ENCODE results near the gene MEOX1. TPM values are rescaled to one million over a fixed set of nuclear protein-coding genes. Genes with fewer than 3 reads are reported as not detected.
A peak's percentile ranks its signal among the peaks of the same experiment; 100 is the strongest.

The MEOX1 gene
- total and polyA plus RNA-seq, 3 experiments from 2014 or later, result 0.86 to 5.4 (median 1.2) TPM

DNA sequence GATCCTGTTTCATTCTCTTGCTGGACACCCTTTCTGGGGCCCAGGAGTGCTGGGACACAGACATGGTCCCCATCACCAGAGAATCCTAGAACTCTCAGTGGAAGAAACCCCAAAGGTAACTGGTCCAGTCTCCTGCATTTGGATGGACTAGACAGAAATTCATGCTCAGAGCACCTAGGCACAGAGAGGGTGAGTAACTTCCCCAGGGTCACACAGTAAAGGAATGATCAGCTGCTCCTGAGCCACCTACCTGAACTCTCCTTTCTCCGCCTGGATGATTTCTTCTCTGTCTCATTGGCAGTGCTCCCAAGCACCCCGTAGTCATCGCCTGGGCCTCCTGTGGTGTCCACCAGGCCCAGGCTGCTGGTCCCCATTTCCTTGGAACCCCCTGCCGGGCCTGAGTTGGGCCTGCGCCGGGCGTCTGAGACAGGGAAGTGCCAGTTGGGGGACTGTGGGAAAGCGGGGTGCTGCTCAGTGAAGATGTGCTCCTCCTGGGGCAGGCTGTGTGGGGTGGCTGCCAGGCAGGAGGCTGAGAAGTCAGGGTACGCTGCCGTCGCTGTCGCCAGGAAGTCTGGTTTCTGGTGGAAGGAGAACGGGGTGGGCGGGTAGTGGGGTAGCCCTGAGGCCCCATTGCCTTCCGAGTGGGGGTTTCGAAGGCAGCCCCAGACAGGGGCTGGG is 767 bp downstream of the MEOX1 start:
- Mint-ChIP-seq H3K4me1 (peaks cover 32 to 69% (median 56%) of the 10 kb centered on the region in 3 donors), H3K36me3 (no peaks in the 10 kb centered on the region), H3K9me3 (no peaks in the 10 kb centered on the region), H3K27ac (peak overlapping the region in 5 of 8 donors; percentile 47 to 87 (median 64)), H3K4me3 (peak overlapping the region; percentile 30 to 87 (median 75)), H3K27me3 (peaks cover 0 to 2% of the 10 kb centered on the region in 2 donors)
- H3K27ac ChIP-seq (ENCODE audit: low read depth, low read length), result no peak overlapping the region
- H3K4me1 ChIP-seq (ENCODE audit: insufficient read depth, low read length), result peaks cover 48% of the 10 kb centered on the region
- H3K9me3 ChIP-seq (ENCODE audit: low read length), result no peaks in the 10 kb centered on the region
- CTCF ChIA-PET, result interaction anchor here (0.8 to 3.8 kb wide), 2 partner anchors 13 to 200 kb away, joined by 3 to 13 read pairs; no protein-coding TSS in a partner anchor
- POLR2A ChIA-PET, result interaction anchor here (0.7 kb wide), 1 partner anchor 15 kb away, joined by 3 read pairs; no protein-coding TSS in a partner anchor
- no peaks in the 10 kb centered on the region for H3K27me3 ChIP-seq (ENCODE audit: insufficient read depth, low read length, poor library complexity, severe bottlenecking)
- peak overlapping the region; percentile 39 for H3K4me3 ChIP-seq (ENCODE audit: low read length)
- H3K36me3 ChIP-seq (ENCODE audit: insufficient read depth, low read length), result no peaks in the 10 kb centered on the region
- peak in 2 of 5 donors; percentile 15 to 54 for DNase-seq

DNA sequence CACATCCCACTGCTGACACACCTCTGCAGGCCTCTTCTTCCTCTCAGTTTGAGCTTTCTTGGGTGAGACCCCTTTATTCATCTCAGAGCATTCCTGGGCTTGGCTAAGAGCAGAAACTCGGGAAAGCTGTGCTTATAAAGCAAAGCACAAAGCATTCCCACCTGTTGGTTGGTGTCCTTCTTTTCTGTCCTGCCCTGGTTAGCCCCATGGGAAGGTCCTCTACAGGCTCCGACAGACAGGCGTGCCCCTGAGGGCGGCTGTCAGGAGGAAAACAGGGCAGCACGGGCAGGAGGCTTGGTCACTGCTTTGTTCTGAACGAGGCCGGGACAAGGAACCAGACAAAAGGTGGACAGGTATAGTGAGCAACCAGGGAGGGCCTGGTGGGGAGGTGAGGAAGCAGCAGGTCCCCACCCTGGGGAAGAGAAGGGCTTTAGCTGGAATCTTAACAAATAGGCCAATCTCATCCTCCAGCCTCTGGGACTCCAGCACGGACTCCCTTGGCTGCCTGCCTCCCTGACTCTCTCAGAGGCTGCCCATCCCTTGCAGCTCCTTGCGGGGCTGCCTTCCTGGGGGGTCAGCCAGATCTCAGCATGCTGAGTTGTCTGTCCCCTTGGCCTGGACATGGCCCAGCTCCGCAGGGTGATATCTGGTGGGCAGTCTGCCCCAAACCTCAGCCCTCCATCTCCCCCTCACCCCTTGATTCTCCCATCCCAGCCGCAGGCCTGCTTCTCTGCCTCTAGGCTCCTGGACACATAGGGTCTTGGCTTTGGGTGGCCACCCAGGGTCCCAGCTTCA is 1.7 kb downstream of the MEOX1 start:
- H3K9me3 ChIP-seq (ENCODE audit: low read length), result no peaks in the 10 kb centered on the region
- CTCF ChIA-PET, result interaction anchor here (2.7 to 3.8 kb wide), 2 partner anchors 14 to 106 kb away, joined by 7 to 13 read pairs; no protein-coding TSS in a partner anchor
- H3K36me3 ChIP-seq (ENCODE audit: insufficient read depth, low read length), result no peaks in the 10 kb centered on the region
- H3K36me3 Mint-ChIP-seq, result no peaks in the 10 kb centered on the region
- H3K9me3 Mint-ChIP-seq, result no peaks in the 10 kb centered on the region
- H3K4me3 Mint-ChIP-seq, result peak overlapping the region; percentile 11 to 87 (median 75)
- no peak overlapping the region for H3K27ac ChIP-seq (ENCODE audit: low read depth, low read length)
- no peaks in the 10 kb centered on the region for H3K27me3 ChIP-seq (ENCODE audit: insufficient read depth, low read length, poor library complexity, severe bottlenecking)
- H3K4me3 ChIP-seq (ENCODE audit: low read length), result peak overlapping the region; percentile 39
- H3K27me3 Mint-ChIP-seq, result peaks cover 0 to 2% of the 10 kb centered on the region in 2 donors
- peaks cover 48% of the 10 kb centered on the region for H3K4me1 ChIP-seq (ENCODE audit: insufficient read depth, low read length)
- DNase-seq, result no peak
- POLR2A ChIA-PET, result interaction anchor here (0.7 kb wide), 1 partner anchor 16 kb away, joined by 3 read pairs; no protein-coding TSS in a partner anchor
- H3K27ac Mint-ChIP-seq, result peak overlapping the region in 6 of 8 donors; percentile 19 to 87 (median 64)
- peaks cover 36 to 75% (median 61%) of the 10 kb centered on the region in 3 donors for H3K4me1 Mint-ChIP-seq

DNA sequence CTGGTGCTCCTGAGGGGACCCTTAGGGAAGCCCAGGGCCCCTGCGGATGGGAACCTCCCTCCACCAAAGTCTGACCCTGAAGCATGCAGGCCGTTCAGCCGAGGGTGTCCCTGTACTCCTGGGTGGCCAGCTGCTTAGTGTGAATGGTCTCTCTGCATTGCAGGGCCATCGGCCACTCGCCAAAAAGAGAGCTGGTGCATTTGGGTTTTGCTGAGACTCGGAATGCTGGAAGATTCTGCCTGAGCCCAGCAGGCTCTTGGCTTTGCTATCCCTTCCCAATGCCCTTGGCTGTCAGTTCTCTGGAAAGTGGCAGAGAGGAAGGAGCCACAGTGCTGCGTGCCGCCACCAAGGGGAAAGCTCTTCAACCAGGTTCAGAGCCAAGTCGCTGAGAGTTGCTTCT is 2.8 kb downstream of the MEOX1 start:
- Mint-ChIP-seq H3K27ac (peak overlapping the region in 2 of 8 donors; percentile 50 to 60), H3K4me1 (peaks cover 34 to 72% (median 58%) of the 10 kb centered on the region in 3 donors), H3K27me3 (peaks cover 0 to 2% of the 10 kb centered on the region in 2 donors), H3K36me3 (no peaks in the 10 kb centered on the region), H3K4me3 (peak overlapping the region in 3 of 7 donors; percentile 13 to 84 (median 25)), H3K9me3 (no peaks in the 10 kb centered on the region)
- Histone ChIP-seq H3K27ac (ENCODE audit: low read depth, low read length) (no peak overlapping the region), H3K27me3 (ENCODE audit: insufficient read depth, low read length, poor library complexity, severe bottlenecking) (no peaks in the 10 kb centered on the region), H3K4me1 (ENCODE audit: insufficient read depth, low read length) (peaks cover 48% of the 10 kb centered on the region), H3K9me3 (ENCODE audit: low read length) (no peaks in the 10 kb centered on the region), H3K4me3 (ENCODE audit: low read length) (no peak overlapping the region), H3K36me3 (ENCODE audit: insufficient read depth, low read length) (no peaks in the 10 kb centered on the region)
- CTCF ChIA-PET, result interaction anchor here (1.4 to 3.8 kb wide), 3 partner anchors 15 to 107 kb away, joined by 3 to 13 read pairs (median 7); no protein-coding TSS in a partner anchor
- DNase-seq, result no peak
- POLR2A ChIA-PET, result no interaction called here

DNA sequence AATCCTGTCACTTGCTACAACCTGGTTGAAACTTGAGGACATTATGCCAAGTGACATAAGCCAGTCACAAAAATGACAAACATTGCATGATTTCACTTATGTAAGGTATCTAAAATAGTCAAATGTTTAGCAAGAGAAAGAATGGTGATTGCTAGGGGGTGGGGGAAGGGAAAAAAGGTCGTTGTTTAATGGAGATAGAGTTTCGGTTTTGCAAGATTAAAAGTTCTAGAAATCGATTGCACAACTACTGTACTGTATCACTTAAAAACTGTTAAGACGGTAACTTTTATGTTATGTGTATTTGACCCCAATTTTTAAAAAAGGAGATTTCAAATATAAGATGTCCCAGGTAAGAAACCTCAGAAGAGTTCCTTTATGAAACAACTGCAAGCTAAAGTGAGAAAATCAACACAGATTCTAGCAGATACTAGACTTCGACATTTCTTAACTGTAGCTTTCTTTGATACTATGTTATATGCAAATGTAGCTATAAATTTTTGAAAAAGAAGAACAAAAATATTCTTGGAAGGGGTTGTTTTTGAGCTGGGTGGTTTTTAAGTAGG is 5.9 kb downstream of the MEOX1 start:
- CTCF ChIA-PET, result interaction anchor here (0.9 to 1.7 kb wide), 3 partner anchors 18 to 79 kb away, joined by 3 to 7 read pairs (median 3); no protein-coding TSS in a partner anchor
- Mint-ChIP-seq H3K4me1 (peaks cover 16 to 49% (median 33%) of the 10 kb centered on the region in 3 donors), H3K9me3 (no peaks in the 10 kb centered on the region), H3K4me3 (peak overlapping the region; percentile 44 to 72 (median 61)), H3K27ac (peak overlapping the region; percentile 1 to 87 (median 72)), H3K36me3 (no peaks in the 10 kb centered on the region), H3K27me3 (no peaks in the 10 kb centered on the region)
- Histone ChIP-seq H3K27ac (ENCODE audit: low read depth, low read length) (no peak overlapping the region), H3K4me3 (ENCODE audit: low read length) (no peak overlapping the region), H3K9me3 (ENCODE audit: low read length) (no peaks in the 10 kb centered on the region), H3K36me3 (ENCODE audit: insufficient read depth, low read length) (no peaks in the 10 kb centered on the region), H3K27me3 (ENCODE audit: insufficient read depth, low read length, poor library complexity, severe bottlenecking) (no peaks in the 10 kb centered on the region), H3K4me1 (ENCODE audit: insufficient read depth, low read length) (peaks cover 20% of the 10 kb centered on the region)
- no peak for DNase-seq
- POLR2A ChIA-PET, result interaction anchor here (0.6 kb wide), 1 partner anchor 992 kb away, joined by 3 read pairs; no protein-coding TSS in a partner anchor

DNA sequence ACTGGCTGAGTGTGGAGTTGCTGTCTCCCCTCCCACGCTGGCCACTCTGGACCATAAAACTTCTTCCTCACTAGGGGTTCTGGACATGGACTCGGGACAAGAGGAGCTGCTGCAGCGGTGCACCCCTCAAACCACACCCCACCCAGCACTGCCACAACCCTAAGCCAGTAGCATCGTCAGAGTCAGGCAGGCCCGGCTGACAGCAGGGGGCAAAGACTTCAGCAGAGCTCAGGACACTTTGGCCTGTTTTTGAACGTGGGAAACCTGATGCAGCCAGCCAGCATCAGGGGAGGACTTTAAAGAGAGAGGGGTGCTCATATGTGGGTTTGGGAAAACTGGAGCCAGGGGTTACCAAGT is 9.6 kb downstream of the MEOX1 start:
- no peak for DNase-seq
- Histone ChIP-seq H3K27ac (ENCODE audit: low read depth, low read length) (no peak overlapping the region), H3K4me1 (ENCODE audit: insufficient read depth, low read length) (peaks cover 10% of the 10 kb centered on the region), H3K9me3 (ENCODE audit: low read length) (no peaks in the 10 kb centered on the region), H3K27me3 (ENCODE audit: insufficient read depth, low read length, poor library complexity, severe bottlenecking) (no peaks in the 10 kb centered on the region), H3K36me3 (ENCODE audit: insufficient read depth, low read length) (no peaks in the 10 kb centered on the region), H3K4me3 (ENCODE audit: low read length) (no peak overlapping the region)
- no peak overlapping the region for H3K4me3 Mint-ChIP-seq
- peaks cover 16 to 37% (median 17%) of the 10 kb centered on the region in 3 donors for H3K4me1 Mint-ChIP-seq
- H3K9me3 Mint-ChIP-seq, result no peaks in the 10 kb centered on the region
- ChIA-PET CTCF (interaction anchor here (1.1 to 2.0 kb wide), 3 partner anchors 21 to 76 kb away, joined by 3 to 6 read pairs (median 3); no protein-coding TSS in a partner anchor), POLR2A (no interaction called here)
- peaks cover 1 to 15% of the 10 kb centered on the region in 2 donors for H3K27me3 Mint-ChIP-seq
- H3K36me3 Mint-ChIP-seq, result no peaks in the 10 kb centered on the region
- peak overlapping the region in 1 of 8 donors; percentile 68 for H3K27ac Mint-ChIP-seq

DNA sequence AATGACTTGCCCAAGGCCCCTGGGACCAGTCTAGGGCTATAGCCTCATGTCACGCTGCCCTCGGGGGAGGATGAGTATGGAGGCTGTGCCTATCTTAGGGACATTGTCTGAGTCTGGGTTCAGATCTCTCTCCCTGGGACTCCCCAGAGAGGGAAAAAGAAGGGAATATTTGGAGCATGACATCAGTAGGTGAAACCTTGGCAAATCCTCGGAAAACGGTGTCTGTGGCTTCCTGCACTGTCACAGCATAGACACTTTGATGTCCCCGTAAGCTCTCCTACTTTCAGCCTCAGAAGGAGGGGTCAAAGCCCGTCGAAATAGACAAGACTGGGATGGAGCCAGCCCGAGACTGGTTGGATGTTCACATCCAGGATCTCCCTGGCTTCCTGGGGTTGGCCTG is 11.3 kb downstream of the MEOX1 start:
- no peaks in the 10 kb centered on the region for H3K9me3 ChIP-seq (ENCODE audit: low read length)
- Mint-ChIP-seq H3K4me3 (no peak overlapping the region), H3K27ac (no peak overlapping the region), H3K27me3 (peaks cover 9 to 21% of the 10 kb centered on the region in 2 donors), H3K9me3 (no peaks in the 10 kb centered on the region), H3K36me3 (no peaks in the 10 kb centered on the region), H3K4me1 (peaks cover 3 to 27% (median 5%) of the 10 kb centered on the region in 3 donors)
- no peaks in the 10 kb centered on the region for H3K36me3 ChIP-seq (ENCODE audit: insufficient read depth, low read length)
- no peak overlapping the region for H3K27ac ChIP-seq (ENCODE audit: low read depth, low read length)
- no peak overlapping the region for H3K4me3 ChIP-seq (ENCODE audit: low read length)
- H3K27me3 ChIP-seq (ENCODE audit: insufficient read depth, low read length, poor library complexity, severe bottlenecking), result no peaks in the 10 kb centered on the region
- no peaks in the 10 kb centered on the region for H3K4me1 ChIP-seq (ENCODE audit: insufficient read depth, low read length)
- CTCF ChIA-PET, result interaction anchor here (2.0 kb wide), 1 partner anchor 23 kb away, joined by 6 read pairs; no protein-coding TSS in a partner anchor
- DNase-seq, result no peak
- POLR2A ChIA-PET, result no interaction called here

DNA sequence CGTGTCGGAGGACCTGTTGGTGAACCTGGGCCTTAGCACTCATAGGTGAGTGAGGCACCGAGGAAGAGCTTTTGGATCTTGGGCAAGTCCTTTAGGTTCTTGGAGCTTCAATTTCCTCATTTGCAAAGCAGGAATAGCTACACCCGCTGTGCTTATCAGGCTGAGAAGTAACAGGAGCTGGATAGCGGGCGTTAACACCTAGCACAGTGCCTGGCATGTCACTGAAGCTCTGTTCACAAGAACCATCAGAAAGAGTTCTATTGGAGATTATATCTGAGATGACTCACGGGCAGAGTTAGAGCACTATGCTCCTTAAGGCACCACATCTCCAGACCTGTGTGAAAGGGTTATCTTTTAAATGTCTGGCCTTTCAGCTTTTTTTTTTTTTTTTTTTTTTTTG is 12.8 kb downstream of the MEOX1 start:
- ChIA-PET POLR2A (no interaction called here), CTCF (interaction anchor here (1.1 to 1.6 kb wide), 2 partner anchors 72 to 74 kb away, joined by 3 read pairs; no protein-coding TSS in a partner anchor)
- no peaks in the 10 kb centered on the region for H3K9me3 Mint-ChIP-seq
- Histone ChIP-seq H3K27me3 (ENCODE audit: insufficient read depth, low read length, poor library complexity, severe bottlenecking) (no peaks in the 10 kb centered on the region), H3K36me3 (ENCODE audit: insufficient read depth, low read length) (no peaks in the 10 kb centered on the region), H3K4me1 (ENCODE audit: insufficient read depth, low read length) (no peaks in the 10 kb centered on the region), H3K4me3 (ENCODE audit: low read length) (no peak overlapping the region), H3K9me3 (ENCODE audit: low read length) (no peaks in the 10 kb centered on the region), H3K27ac (ENCODE audit: low read depth, low read length) (no peak overlapping the region)
- DNase-seq, result no peak
- peaks cover 13 to 29% of the 10 kb centered on the region in 2 donors for H3K27me3 Mint-ChIP-seq
- no peaks in the 10 kb centered on the region for H3K36me3 Mint-ChIP-seq
- H3K27ac Mint-ChIP-seq, result peak overlapping the region in 1 of 8 donors; percentile 24
- H3K4me3 Mint-ChIP-seq, result no peak overlapping the region
- H3K4me1 Mint-ChIP-seq, result peaks cover 5 to 31% (median 5%) of the 10 kb centered on the region in 3 donors
